ENCODE measurements around the gene HDDC3.

The HDDC3 gene

DNA sequence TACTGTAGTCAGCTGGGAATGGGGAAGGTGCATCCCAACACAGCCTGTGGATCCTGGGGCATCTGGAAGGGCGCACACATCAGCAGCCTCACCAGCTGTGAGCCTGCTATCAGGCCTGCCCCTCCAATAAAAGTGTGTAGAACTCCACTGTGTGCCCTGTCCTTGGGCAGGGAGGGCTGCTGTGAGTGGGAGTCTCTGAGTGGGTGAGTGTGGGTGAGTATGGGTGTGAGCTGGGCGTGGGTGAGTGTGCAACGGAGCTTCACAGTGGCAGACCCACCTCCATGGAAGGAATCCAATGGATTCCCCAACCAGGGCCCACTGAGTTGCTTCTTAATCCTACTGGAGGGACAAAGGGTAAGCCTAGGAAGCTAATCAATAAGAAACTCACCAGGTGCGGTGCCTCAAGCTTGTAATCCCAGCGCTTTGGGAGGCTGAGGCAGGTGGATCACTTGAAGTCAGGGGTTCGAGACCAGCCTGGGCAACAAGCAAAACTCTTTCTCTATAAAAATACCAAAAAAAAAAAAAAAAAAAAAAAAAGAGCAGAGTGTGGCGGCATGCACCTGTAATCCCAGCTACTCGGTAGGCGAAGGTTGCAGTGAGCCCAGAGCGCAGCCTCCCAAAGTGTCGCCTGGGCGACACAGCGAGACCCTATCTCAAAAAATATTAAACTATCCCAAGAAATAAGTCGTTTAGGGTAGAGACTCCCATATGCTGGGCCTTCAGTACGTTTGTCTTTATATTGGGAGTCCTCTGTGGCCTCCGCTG lies 21.8 kb upstream of the HDDC3 start:
- no peak for DNase-seq (ENCODE audit: low read depth, low spot score)

DNA sequence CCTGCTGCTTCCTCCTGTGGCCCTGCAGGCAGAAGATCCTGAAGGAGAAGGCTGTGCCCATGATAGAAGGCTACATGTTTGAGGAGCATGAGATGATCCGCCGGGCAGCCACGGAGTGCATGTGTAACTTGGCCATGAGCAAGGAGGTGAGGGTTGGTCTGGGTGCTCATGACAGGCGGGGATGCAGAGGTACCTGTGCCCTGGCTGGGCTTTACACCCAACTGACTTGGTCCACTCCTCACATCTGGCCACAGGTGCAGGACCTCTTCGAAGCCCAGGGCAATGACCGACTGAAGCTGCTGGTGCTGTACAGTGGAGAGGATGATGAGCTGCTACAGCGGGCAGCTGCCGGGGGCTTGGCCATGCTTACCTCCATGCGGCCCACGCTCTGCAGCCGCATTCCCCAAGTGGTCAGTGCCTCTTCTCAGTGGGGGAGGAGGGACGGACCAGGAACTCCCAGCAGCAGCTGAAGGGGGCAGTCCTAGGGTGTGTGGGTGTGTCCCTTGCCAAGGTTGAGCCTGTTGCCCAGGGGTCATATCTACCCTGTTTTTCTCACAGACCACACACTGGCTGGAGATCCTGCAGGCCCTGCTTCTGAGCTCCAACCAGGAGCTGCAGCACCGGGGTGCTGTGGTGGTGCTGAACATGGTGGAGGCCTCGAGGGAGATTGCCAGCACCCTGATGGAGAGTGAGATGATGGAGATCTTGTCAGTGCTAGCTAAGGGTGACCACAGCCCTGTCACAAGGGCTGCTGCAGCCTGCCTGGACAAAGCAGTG lies 20.7 kb upstream of the HDDC3 start:
- DNase-seq (ENCODE audit: low read depth, low spot score) = no peak

DNA sequence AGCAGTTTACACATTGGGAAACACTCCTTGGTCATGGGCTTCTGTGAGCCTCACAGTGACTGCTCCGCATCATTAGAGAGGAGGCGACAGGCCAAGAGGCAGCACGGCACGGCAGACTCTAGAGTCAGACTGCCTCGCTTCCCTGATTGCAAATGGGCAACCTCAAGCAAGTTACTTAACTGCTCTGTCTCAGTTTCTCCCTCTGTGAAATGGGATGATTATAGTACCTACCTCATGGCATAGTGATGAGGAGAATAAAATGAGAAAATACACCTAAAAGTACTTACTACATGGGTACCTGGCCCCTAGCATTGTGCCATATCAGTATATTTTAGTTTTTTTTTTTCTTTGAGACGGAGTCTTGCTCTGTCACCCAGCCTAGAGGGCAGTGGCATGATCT lies 18.3 kb upstream of the HDDC3 start:
- DNase-seq (ENCODE audit: low read depth, low spot score) = no peak

DNA sequence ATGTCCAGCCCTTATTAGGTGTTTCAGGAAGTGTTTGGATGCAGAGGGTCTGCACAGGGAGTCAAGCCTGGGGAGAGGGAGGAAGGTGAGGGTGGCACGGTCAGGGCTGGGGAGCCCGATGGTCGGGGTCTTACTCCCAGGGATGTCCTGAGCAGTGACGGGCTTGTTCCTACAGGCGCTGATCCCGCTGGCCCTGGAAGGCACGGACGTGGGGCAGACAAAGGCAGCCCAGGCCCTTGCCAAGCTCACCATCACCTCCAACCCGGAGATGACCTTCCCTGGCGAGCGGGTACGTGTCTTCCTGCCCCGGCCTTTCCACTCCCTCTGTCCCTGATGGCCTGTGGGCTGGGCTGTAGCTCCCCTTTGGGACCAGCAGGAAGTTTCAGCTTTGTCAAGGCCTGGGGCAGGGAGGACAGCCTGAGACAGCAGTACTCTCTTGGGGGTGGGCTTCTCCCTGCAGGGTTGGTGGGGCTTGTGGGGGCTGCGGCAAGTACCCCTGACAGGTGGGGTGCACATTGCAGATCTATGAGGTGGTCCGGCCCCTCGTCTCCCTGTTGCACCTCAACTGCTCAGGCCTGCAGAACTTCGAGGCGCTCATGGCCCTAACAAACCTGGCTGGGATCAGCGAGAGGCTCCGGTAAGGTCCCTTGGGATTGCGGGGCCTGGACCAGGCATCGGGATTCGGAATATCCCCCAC lies 17.8 kb upstream of the HDDC3 start:
- DNase-seq (ENCODE audit: low read depth, low spot score) = no peak

DNA sequence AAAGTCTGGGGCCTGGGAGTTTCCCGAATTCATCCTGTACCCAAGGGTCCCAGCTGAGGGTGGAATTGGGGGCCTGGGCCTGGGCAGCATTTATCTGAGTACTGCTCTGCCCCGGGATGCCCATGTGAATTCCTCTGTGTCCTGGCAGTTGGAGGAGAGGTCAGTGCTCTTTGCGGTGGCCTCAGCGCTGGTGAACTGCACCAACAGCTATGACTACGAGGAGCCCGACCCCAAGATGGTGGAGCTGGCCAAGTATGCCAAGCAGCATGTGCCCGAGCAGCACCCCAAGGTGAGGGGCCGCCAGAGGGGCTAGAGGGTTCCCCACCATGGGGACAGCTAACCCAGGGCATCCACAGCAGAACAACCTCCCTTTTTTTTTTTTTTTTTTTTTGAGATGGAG lies 16.2 kb upstream of the HDDC3 start:
- no peak for DNase-seq (ENCODE audit: low read depth, low spot score)

DNA sequence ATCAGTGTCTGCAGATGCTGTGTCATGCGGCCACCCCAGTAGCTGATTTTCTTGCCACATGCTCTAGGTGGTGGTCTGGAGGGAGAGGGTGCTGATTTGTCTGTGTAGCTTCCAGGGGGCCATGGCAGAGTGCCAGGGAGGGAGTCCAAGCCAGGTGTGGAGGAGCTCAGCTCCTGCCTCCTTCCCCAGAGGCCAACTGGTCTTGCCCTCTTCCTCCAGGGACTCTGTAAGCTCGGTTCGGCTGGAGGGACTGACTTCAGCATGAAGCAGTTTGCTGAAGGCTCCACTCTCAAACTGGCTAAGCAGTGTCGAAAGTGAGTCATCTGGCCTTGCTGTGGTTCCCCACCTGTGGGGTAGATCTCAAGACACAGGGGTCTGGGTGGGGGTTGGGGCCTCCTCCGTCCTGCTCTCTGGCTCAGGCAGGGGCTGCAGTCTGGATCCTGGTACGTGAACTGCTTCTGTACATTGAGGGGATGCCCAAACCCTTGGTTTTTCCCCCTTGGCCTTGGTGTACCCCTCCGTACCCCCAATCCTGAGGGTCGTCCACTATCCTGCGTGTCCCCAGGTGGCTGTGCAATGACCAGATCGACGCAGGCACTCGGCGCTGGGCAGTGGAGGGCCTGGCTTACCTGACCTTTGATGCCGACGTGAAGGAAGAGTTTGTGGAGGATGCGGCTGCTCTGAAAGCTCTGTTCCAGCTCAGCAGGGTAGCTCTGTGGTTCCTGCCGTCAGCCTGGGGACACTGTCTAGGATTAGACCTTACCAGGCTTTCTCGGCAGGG lies 15.4 kb upstream of the HDDC3 start:
- no peak for DNase-seq (ENCODE audit: low read depth, low spot score)

DNA sequence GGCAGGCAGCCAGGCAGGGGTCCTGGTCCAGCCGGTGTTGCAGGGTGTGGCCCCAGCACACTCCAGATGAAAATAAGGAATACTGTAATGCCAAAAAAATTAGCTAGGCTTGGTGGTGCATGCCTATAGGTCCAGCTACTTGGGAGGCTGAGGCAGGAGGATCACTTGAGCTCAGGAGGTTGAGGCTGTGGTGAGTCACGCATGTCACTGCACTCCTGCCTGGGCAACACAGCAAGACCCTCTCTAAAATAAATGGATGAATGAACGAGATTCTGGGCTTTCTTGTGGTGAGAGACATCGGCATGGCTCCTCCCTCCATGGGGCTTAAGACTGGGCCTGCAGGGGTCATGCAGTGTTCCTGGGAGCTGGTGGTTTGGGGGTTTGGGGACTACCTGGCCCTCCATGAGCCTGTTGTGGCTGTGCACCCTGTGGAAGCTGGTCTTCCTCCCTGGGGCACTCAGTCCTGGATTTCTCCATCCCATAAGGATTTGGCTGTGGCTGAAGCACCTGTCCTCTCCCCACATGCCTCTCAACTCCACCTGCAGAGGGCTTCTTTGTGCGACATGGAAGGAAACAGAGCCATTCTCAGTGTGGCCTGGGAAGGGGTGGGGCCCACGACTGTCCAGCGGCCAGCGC lies 14.7 kb upstream of the HDDC3 start:
- DNase-seq (ENCODE audit: low read depth, low spot score) = no peak

DNA sequence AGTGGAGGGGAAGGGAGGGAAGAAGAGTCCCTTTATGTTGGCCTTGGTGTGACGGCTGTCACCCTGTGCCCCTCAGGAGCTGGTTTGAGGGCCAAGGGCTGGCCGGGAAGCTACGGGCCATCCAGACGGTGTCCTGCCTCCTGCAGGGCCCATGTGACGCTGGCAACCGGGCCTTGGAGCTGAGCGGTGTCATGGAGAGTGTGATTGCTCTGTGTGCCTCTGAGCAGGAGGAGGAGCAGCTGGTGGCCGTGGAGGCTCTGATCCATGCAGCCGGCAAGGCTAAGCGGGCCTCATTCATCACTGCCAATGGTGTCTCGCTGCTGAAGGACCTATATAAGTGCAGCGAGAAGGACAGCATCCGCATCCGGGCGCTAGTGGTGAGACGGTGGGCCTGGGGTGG lies 14.2 kb upstream of the HDDC3 start:
- no peak for DNase-seq (ENCODE audit: low read depth, low spot score)

DNA sequence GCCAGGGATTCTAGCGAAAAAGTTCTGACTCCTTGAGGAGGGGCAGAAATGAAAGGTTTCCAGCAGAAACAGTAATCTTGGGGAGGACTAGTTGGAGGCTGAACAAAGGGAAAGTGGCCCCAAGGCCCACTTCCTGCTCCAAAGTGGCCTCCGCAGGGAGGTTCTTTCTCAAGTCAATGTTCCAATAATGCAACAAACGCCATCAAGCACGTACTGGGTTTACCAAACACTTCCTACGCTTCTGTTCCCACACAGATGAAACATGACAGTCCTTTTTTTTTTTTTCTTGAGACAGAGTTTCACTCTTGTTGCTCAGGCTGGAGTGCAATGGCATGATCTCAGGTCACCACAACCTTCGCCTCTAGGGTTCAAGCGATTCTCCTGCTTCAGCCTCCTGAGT lies 12.7 kb upstream of the HDDC3 start:
- no peak for DNase-seq (ENCODE audit: low read depth, low spot score)

DNA sequence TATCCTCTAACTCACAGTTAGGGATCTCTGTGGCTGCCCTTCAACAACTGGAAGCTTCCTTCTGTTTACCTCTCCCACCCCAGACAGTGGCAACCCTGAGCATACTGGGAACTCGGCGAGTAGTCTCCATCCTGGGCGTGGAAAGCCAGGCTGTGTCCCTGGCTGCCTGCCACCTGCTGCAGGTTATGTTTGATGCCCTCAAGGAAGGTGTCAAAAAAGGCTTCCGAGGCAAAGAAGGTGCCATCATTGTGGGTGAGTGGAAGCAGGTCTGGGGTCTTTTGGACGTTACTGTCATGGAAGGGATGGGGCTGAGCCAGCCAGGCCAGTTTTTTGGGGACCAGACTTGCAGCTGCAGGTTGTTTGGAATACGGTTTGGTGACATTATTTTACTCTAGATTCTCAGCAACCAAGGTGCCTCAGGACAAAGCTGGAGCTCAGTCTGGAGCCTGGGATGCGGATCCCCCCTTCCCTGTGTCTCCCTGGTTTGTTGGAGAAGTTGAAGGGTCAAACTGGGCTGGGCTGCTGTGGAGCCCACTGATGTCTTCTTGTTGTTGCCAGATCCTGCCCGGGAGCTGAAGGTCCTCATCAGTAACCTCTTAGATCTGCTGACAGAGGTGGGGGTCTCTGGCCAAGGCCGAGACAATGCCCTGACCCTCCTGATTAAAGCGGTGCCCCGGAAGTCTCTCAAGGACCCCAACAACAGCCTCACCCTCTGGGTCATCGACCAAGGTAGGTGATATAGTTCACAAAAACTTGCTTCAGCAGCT lies 10.2 kb upstream of the HDDC3 start:
- no peak for DNase-seq (ENCODE audit: low read depth, low spot score)

DNA sequence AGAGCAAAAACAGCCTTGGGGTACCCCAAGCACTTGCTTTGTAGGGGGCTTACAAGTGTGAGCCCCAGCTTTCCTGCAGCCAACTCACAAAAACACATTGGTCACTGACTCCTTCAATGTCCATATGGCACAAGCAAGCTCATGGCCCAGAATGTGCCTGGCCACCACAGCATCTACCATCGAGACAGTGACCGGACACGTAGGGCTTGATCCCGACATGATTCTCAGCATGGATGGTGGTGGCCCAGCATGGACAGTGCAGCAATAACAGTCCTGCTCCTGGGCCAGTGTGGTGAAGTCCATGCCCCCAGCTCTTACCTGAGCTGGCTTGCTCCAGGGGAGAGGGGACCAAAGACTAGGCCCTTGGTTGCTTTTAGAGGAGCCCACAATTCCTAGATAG lies 8.7 kb upstream of the HDDC3 start:
- DNase-seq (ENCODE audit: low read depth, low spot score) = no peak

DNA sequence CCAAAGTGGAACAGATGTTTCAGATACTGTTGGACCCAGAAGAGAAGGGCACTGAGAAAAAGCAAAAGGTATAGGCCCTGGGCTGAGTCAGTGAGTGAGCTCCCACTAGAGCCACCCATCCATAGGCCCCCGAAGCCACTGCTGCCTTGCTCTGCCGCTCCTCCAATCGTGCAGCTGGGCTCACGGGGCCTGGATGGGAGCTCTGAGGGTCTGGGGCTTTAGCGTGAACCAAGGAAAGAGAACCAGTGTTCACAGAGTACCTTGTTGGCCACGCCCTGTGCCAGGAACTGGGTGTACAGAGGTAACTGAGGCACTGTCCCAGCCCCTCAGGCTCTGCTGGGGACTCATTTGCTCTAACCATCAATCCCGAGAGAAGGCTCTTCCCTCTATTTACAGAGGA lies 7.4 kb upstream of the HDDC3 start:
- DNase-seq (ENCODE audit: low read depth, low spot score) = no peak

DNA sequence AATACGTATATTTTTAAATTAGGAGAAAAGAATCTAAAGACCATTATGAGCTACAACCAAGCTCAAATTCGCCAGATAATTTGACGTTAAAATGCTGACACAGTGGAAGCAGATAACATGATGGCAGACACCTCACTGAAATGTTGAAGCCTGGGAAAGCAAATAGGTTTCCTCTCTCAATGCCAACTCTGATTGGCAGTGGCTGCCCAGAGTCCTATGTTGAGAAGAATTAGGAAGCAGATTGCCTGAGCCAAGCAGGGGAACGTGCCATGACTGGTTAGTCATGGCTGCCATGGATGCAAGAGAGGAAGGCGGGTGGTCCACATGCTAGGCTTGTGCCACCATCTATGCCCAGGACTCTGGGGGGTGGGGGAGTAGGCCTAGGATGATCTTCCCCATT lies 5.9 kb upstream of the HDDC3 start:
- no peak for DNase-seq (ENCODE audit: low read depth, low spot score)

DNA sequence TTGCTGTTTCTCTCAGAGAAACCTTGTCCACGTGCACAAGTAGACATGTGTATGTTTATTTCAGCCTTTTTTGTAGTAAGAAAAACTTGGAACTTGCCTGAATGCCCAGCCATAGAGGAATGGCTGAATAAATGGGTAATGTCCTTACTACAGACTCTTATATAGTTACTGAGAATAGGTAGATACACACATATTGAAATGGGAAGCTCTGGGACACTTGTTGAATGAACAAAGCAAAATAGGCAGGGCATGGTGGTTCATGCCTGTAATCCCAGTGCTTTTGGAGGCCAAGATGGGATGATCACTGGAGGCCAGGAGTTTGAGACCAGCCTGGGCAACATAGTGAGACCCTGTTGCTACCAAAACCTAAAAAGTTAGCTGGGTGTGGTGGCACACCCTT lies 4.5 kb upstream of the HDDC3 start:
- no peak for DNase-seq (ENCODE audit: low read depth, low spot score)

DNA sequence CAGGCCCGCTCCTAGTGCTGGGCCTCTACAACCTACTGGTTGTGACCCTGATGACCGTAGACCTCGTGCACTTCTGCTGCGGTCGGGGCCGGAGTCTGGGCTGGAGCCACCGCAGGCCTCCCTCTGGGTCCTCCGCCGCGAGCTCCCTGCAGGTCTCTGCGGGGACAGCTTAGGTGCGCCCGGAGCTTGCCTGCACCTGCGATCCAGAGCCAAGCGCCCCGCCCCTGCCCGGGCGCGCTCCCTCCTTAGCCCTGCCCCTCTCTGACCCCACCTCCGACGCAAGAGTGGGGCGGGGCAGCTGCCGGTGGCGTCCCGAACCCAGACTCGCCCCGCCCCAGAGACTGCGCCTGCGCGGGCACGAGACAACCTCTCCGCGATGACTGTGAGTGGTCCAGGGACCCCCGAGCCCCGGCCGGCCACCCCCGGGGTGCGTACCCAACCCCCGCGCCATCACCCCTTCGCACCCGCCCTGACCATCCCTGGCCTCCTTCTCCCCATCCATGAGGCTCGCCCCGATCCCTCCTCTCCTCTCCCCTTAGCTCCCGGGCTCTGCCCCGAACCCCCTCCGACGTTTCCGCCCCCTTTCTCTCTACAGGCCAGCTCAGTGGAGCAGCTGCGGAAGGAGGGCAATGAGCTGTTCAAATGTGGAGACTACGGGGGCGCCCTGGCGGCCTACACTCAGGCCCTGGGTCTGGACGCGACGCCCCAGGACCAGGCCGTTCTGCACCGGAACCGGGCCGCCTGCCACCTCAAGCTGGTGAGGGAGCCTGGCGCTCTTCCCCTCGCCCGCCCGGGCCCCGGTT lies 2.8 kb upstream of the HDDC3 start, which contains the start of gene UNC45A:
TSS of gene UNC45A (plus strand) at position 337 of the 803 bp plus-strand sequence. CDS start at position 377, 40 bp downstream.
- DNase-seq (ENCODE audit: low read depth, low spot score) = no peak

DNA sequence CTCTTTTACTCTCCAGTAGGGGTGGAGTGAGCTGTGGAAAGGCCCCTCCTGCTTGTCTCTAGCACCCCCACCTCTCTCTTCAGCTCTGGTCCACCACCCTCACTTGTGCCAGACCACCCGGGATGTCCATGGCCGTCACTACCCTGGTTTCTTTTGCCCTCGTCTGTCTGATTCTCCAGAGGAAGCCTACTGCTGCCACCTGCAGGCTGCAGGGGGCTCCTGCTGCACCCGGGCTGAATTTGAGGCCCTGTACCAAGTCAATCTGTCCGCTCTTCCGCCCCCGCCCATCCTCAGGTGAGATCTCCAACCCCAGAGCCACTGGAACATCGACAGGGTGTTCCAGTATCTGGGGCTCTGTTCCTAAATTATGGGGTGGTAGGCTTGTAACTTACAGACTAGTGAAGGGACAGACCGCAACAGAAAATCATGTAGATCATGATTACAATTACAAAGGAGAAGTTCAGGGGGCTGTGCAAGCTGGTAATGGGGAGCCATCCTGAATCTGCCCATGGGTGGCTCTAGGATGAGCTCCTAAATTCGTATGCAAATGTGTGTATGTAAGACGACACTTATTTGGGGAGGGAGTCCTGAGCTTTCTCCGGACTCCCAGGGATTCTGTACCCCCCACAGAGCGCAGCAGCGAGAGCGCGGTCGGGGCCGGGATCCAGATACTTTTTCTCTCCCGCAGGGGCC lies 2.1 kb upstream of the HDDC3 start:
- no peak for DNase-seq (ENCODE audit: low read depth, low spot score)

DNA sequence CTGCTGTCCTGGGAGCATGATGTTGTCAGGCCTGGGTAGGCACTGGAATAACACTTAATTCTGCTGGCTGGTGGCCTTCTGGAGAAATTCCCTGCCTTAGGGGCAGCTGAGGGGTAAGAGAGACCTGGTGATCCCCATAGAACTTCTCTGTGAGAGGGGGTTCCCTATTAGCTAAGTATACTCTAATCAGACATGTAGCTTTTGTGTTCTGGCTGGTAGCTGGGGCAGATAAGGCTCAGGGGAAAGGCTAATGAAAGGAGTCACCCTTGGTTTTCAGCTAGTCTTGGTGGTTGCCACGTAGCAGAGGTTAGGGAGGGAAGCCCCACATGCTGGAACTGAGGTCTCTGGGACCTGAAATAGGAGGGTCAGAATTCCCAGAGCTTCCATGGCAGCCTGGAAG lies 952 bp upstream of the HDDC3 start:
- no peak for DNase-seq (ENCODE audit: low read depth, low spot score)

DNA sequence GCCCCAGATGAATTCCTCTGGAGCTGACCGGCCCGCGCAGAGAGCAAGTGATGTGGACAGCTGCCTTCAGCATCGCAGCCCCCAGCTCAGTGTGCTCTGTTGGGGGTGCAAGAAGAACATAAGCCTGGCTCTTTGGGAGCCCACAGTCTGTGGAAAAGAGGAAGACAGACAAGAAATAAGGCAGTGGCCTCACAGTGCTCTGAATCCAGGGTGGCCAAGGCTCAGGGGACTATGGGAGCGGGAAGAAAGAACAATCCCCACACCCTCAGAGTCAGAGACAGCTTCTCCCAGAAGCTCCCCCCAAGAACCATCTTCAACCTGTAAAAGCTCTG lies 277 bp upstream of the HDDC3 start:
- no peak for DNase-seq (ENCODE audit: low read depth, low spot score)

DNA sequence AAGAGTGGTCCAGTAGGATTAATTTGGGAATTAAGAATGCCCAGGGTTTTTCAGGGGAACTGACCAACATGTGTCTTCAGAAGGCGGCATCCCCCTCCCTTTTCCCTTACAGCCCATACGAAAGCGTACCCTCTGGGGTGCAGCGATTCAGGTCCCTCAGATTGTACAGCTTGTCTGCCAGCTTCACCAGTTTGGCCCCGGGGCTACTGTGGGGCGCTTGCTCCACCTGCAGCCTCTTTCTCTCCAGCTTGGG lies 848 bp downstream of the HDDC3 start:
- no peak for DNase-seq (ENCODE audit: low read depth, low spot score)

Data from iPS DF 19.7 (cell line).